Karpas-422 (cell line): ENCODE measurements around the gene ACSM5. TPM values are rescaled to one million over a fixed set of nuclear protein-coding genes. Genes with fewer than 3 reads are reported as not detected.

Source experiments
- DNase-seq: peaks from one replicate; pipeline ENCODE4 v3.0.0-alpha.2; 2015
- H2AFZ ChIP-seq: fragments of 200-600 bp; sonication (generic); 2 replicates; pipeline ENCODE4 v1.6.1; 2014; ENCODE audit warnings: antibody characterized with exemption, low read length, mixed read lengths
- H3K27ac ChIP-seq: fragments of 200-600 bp; sonication (generic); 2 replicates; pipeline ENCODE4 v1.5.1; 2014; ENCODE audit warnings: mild to moderate bottlenecking, low read length, moderate library complexity
- H3K27me3 ChIP-seq: fragments of 200-600 bp; sonication (generic); 2 replicates; pipeline ENCODE4 v1.6.1; 2014; ENCODE audit warnings: low read length, mixed read lengths
- H3K36me3 ChIP-seq: fragments of 200-600 bp; sonication (generic); 2 replicates; pipeline ENCODE4 v1.6.1; 2014; ENCODE audit warnings: low read length, mixed read lengths; ENCODE audit not compliant: insufficient read depth
- H3K4me1 ChIP-seq: fragments of 200-600 bp; sonication (generic); 2 replicates; pipeline ENCODE4 v1.6.1; 2014; ENCODE audit warnings: mild to moderate bottlenecking, low read length, mixed read lengths
- H3K4me2 ChIP-seq: fragments of 200-600 bp; sonication (generic); 2 replicates; pipeline ENCODE4 v1.6.1; 2014; ENCODE audit warnings: low read length, low read depth, mild to moderate bottlenecking; ENCODE audit not compliant: poor library complexity, severe bottlenecking
- H3K4me3 ChIP-seq: fragments of 200-600 bp; sonication (generic); 2 replicates; pipeline ENCODE4 v1.5.1; 2014; ENCODE audit warnings: mild to moderate bottlenecking, antibody characterized with exemption, low read length, mixed read lengths
- H3K79me2 ChIP-seq: fragments of 200-600 bp; sonication (generic); 2 replicates; pipeline ENCODE4 v1.6.1; 2014; ENCODE audit warnings: mild to moderate bottlenecking, low read length, mixed read lengths
- H3K9ac ChIP-seq: fragments of 200-600 bp; sonication (generic); 2 replicates; pipeline ENCODE4 v1.6.0; 2014; ENCODE audit warnings: low read length
- H3K9me2 ChIP-seq: fragments of 200-600 bp; sonication (generic), shearing (Covaris generic); replicated peaks from 2 replicates; pipeline ENCODE4 v1.6.0; 2014; ENCODE audit warnings: mild to moderate bottlenecking, low read length, moderate library complexity; ENCODE audit not compliant: insufficient read depth
- H3K9me3 ChIP-seq: fragments of 300-700, 200-600 bp; sonication (generic); 2 replicates; pipeline ENCODE4 v1.6.1; 2014; ENCODE audit warnings: low read length, mixed read lengths
- H4K20me1 ChIP-seq: fragments of 200-600 bp; sonication (generic); 2 replicates; pipeline ENCODE4 v1.6.1; 2014; ENCODE audit warnings: mild to moderate bottlenecking, antibody characterized with exemption, low read length, low read depth; ENCODE audit not compliant: insufficient read depth
- total RNA-seq: library from RNA; depleted of rRNA; stranded (reverse); fragments of >200 nt; shearing (Covaris generic); gene quantifications from 2 replicates; pipeline ENCODE4 v1.2.3, GENCODE V29; 2014; ENCODE audit warnings: low replicate concordance

ACSM5 gene
- total RNA-seq, 1 experiment from 2014 or later, result not detected

DNA sequence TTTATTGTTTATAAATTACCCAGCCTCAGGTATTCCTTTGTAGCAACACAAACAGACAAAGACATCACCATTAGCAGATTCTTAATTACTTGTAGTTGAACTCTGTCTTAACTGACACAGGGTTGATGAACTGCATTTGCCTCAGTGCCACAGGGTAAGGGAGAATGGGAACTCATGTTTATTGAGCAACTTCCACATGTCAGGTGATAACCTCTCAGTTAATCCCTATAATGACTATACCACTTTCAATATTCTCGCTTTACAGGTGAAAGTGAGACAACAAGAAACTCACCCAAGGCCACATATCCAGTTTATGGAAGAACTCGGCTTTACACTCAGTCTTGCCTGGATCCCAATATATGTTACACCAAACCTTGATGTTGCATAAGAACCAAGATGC is 13.4 kb upstream of the ACSM5 start:
- no peaks in the 10 kb centered on the region for H4K20me1 ChIP-seq
- H2AFZ ChIP-seq, result no peak overlapping the region
- no peak overlapping the region for H3K4me3 ChIP-seq
- H3K9ac ChIP-seq, result no peak overlapping the region
- no peaks in the 10 kb centered on the region for H3K27me3 ChIP-seq
- no peaks in the 10 kb centered on the region for H3K36me3 ChIP-seq
- no peaks in the 10 kb centered on the region for H3K79me2 ChIP-seq
- H3K4me1 ChIP-seq, result peaks cover 8% of the 10 kb centered on the region
- DNase-seq, result no peak
- H3K9me3 ChIP-seq, result no peaks in the 10 kb centered on the region
- H3K9me2 ChIP-seq, result no peaks in the 10 kb centered on the region
- no peak overlapping the region for H3K27ac ChIP-seq
- no peak overlapping the region for H3K4me2 ChIP-seq

DNA sequence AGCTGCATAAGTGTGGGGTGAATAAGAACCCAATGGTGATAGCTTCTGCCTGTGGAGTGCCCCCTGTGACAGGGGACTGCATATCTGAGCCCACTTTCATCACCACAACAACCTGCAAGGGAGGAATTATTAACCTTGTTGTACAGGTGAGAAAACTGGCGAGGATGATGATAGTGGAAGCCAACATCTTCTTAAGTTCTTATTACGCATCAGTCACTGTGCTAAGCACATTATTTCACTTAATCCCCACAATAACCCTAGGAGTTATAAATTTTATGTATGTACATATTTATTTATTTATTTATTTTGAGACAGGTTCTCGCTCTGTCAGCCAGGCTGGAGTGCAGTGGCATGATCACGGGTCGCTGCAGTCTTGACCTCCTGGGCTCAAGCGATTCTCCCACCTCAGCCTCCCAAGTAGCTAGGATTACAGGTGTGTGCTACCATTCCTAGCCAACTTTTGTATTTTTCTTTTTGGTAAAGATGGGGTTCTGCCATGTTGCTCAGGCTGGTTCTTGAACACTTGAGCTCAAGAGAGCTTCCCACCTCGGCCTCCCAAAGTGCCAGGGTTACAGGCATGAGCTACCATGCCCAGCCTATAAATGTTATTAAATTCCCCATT is 12.4 kb upstream of the ACSM5 start:
- Histone ChIP-seq H3K36me3 (no peaks in the 10 kb centered on the region), H3K4me1 (peaks cover 8% of the 10 kb centered on the region), H3K4me3 (no peak overlapping the region), H3K9ac (no peak overlapping the region), H2AFZ (no peak overlapping the region), H4K20me1 (no peaks in the 10 kb centered on the region), H3K9me2 (no peaks in the 10 kb centered on the region), H3K79me2 (no peaks in the 10 kb centered on the region), H3K27me3 (no peaks in the 10 kb centered on the region), H3K27ac (no peak overlapping the region), H3K4me2 (no peak overlapping the region), H3K9me3 (no peaks in the 10 kb centered on the region)
- no peak for DNase-seq

DNA sequence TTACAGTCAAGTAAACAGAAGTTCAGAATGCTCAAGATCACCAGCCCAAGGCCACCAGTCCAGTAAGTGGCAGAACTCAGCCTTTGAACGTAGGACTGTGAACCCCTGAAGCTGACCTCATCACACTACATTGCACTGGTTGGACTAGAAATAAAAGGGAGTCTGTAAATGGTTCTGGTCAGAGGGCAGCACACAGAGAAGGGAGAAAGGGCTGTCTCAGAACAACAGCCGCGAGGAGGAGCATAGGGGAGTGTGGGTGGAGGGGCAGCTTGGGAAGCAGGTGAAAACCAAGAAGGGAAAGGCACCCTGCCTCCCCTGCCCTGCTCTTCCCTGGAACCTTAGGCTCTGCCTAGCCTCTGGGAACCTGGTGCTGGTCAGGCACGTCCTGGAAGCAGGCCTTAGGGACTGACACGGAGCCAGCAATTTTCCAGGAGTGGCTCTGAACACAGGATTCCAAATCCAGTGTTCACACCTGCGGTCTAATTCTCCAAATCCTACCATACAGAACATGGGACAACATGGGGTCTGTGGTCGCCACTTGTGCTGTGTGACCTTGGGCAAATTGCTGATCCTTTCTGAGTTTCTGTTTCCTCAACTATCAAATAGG is 11.8 kb upstream of the ACSM5 start:
- Histone ChIP-seq H3K27ac (no peak overlapping the region), H3K36me3 (no peaks in the 10 kb centered on the region), H3K4me3 (no peak overlapping the region), H3K4me2 (no peak overlapping the region), H3K9me3 (no peaks in the 10 kb centered on the region), H3K4me1 (peaks cover 3% of the 10 kb centered on the region), H3K27me3 (no peaks in the 10 kb centered on the region), H3K79me2 (no peaks in the 10 kb centered on the region), H3K9ac (no peak overlapping the region), H2AFZ (no peak overlapping the region), H3K9me2 (no peaks in the 10 kb centered on the region), H4K20me1 (no peaks in the 10 kb centered on the region)
- DNase-seq, result no peak

DNA sequence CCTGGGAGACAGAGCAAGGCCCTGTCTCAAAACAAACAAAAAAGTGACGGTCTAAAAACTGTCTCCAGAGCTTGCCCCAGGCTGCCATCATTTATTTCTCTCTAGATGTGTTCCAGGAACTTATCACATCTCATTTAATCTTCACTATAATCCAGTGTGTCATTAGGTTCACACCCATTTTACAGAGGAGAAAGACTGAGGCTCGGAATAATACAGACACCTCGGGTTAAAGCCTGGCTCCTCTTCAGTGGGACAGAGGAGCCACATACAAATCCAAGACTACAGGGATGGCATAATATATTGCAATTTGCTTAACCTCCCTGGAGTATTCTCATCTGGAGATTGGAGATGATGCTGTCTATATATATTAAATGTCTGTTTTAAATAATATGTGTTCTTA is 10.7 kb upstream of the ACSM5 start:
- H3K4me1 ChIP-seq, result no peaks in the 10 kb centered on the region
- no peak overlapping the region for H3K4me3 ChIP-seq
- H3K79me2 ChIP-seq, result no peaks in the 10 kb centered on the region
- H4K20me1 ChIP-seq, result no peaks in the 10 kb centered on the region
- H3K27ac ChIP-seq, result no peak overlapping the region
- no peaks in the 10 kb centered on the region for H3K36me3 ChIP-seq
- no peak overlapping the region for H2AFZ ChIP-seq
- H3K9me2 ChIP-seq, result no peaks in the 10 kb centered on the region
- no peaks in the 10 kb centered on the region for H3K9me3 ChIP-seq
- DNase-seq, result no peak
- no peaks in the 10 kb centered on the region for H3K27me3 ChIP-seq
- H3K4me2 ChIP-seq, result no peak overlapping the region
- no peak overlapping the region for H3K9ac ChIP-seq

DNA sequence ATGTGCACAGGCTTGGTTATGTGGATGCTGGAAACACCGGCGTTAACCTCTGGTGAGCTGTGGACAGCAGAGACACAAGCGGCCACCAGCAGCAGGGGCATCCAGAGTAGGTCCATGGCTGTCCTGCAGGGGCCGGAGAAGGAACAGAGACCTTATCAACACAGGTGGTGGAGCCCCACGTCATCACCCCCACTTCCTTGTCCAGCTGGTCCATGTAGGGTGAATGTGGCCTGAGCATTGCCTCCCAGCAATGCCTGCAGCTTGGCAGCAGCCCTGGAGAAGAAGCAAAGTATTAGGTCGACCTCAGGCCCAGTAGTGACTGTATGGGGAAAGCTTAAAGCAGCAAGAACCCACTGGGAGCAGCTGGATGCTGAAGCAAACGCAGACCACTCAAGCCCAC is 10.1 kb upstream of the ACSM5 start:
- Histone ChIP-seq H3K4me2 (no peak overlapping the region), H3K79me2 (no peaks in the 10 kb centered on the region), H3K9ac (no peak overlapping the region), H2AFZ (no peak overlapping the region), H3K4me3 (no peak overlapping the region), H3K27me3 (no peaks in the 10 kb centered on the region), H3K27ac (no peak overlapping the region), H3K36me3 (no peaks in the 10 kb centered on the region), H4K20me1 (no peaks in the 10 kb centered on the region), H3K9me3 (no peaks in the 10 kb centered on the region), H3K9me2 (no peaks in the 10 kb centered on the region), H3K4me1 (no peaks in the 10 kb centered on the region)
- DNase-seq, result no peak

DNA sequence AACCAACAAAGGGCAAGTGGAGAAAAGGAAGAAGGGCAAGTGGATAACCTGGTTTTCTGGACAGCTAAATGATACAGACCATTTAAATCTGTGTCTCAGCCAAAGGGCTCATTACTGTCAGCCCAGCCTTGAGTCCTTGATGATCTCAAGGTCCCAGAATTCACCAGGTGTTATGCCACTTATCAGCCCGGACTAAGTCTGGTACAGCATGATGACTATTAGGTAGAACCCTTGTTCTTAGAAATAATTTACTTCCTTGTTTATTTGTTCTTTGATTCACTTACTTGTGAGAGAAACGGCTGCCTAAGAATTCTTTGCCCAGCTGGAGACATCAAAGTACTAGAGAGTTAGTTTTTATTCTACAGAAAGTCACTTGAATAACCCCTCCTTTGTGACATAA is 8.3 kb upstream of the ACSM5 start:
- Histone ChIP-seq H3K9ac (no peak overlapping the region), H3K36me3 (no peaks in the 10 kb centered on the region), H3K9me2 (no peaks in the 10 kb centered on the region), H3K9me3 (no peaks in the 10 kb centered on the region), H3K27me3 (no peaks in the 10 kb centered on the region), H2AFZ (no peak overlapping the region), H3K4me1 (no peaks in the 10 kb centered on the region), H4K20me1 (no peaks in the 10 kb centered on the region), H3K27ac (no peak overlapping the region), H3K4me2 (no peak overlapping the region), H3K4me3 (no peak overlapping the region), H3K79me2 (no peaks in the 10 kb centered on the region)
- DNase-seq, result no peak

DNA sequence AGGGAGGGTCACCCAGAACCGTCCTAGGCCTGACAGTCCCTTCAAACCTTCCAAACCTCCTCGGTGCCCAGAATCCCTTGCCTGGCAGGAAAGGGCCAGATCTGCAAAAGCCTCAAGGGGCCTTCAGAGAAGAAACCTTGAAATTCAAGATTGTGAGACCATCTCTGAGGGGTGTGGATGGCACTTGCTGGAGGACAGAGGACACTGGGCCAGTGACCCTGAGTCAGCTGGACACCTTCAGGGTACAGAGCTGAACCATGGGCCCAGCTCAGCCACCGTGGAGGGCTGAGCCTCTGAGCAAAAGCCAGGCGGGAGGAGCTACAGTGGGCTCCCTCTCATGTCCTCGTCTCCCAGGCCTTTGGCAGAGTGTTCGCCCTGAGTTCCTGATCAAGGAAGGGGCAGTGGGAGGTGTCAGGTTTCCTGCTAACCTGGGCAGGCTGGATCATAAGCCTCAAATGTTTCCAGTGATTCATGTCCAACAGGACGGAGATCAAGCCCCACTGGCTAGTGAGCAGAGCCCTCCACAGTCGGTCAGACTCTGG is 7.8 kb upstream of the ACSM5 start:
- Histone ChIP-seq H3K27me3 (no peaks in the 10 kb centered on the region), H3K4me1 (no peaks in the 10 kb centered on the region), H3K79me2 (no peaks in the 10 kb centered on the region), H3K36me3 (no peaks in the 10 kb centered on the region), H3K9me3 (no peaks in the 10 kb centered on the region), H3K4me3 (no peak overlapping the region), H3K27ac (no peak overlapping the region), H2AFZ (no peak overlapping the region), H3K4me2 (no peak overlapping the region), H3K9ac (no peak overlapping the region), H3K9me2 (no peaks in the 10 kb centered on the region), H4K20me1 (no peaks in the 10 kb centered on the region)
- no peak for DNase-seq

DNA sequence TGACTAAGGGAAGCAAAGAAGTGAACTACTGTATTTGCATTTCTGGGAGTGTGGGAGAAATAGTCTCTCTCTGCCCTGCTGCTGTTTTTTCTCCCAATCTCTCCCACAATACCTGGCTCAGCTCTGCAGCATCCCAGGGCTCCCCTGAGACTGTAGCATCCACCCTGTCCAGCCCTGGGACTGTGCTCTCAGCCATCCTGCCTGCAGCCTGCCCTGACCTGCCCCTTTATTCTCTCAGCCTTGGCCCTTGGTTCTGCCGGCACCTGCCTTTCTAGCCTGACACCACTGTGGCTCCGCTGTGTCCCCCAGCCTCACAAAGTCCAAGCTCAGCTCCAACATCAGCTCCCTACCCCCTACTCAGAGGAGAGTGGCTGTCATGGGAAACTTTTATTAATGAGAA is 6.7 kb upstream of the ACSM5 start:
- no peaks in the 10 kb centered on the region for H3K9me2 ChIP-seq
- H3K4me3 ChIP-seq, result no peak overlapping the region
- H3K9ac ChIP-seq, result no peak overlapping the region
- H3K27me3 ChIP-seq, result no peaks in the 10 kb centered on the region
- no peaks in the 10 kb centered on the region for H4K20me1 ChIP-seq
- H3K27ac ChIP-seq, result no peak overlapping the region
- no peak overlapping the region for H2AFZ ChIP-seq
- H3K4me2 ChIP-seq, result no peak overlapping the region
- no peaks in the 10 kb centered on the region for H3K9me3 ChIP-seq
- no peaks in the 10 kb centered on the region for H3K36me3 ChIP-seq
- H3K79me2 ChIP-seq, result no peaks in the 10 kb centered on the region
- H3K4me1 ChIP-seq, result no peaks in the 10 kb centered on the region
- DNase-seq, result no peak
